ENCODE results near the gene ST7L.
"Not testable (repeated sequence)": the region's sequence is repeated elsewhere in the genome, so short reads cannot be mapped to it uniquely, and the experiment has no call there.

ST7L gene

GRCh38 chr1:112513112-112513870, 105.7 kb downstream of the ST7L start:
- FAIRE-seq = no peak

- FAIRE-seq = no peak
Observed at GRCh38 chr1:112511897-112512296, 107.0 kb downstream of the ST7L start.

GRCh38 chr1:112510340-112510739, 108.6 kb downstream of the ST7L start:
- no peak for FAIRE-seq

GRCh38 chr1:112509660-112510178, 109.2 kb downstream of the ST7L start:
- no peak for FAIRE-seq

GRCh38 chr1:112509005-112509659, 109.8 kb downstream of the ST7L start:
- FAIRE-seq = no peak

GRCh38 chr1:112508278-112509004, 110.5 kb downstream of the ST7L start, which contains the start of gene WNT2B:
Gene WNT2B, plus strand, starts transcription at chr1:112508965. Its CDS starts 298 bp downstream, at chr1:112509263.
- FAIRE-seq = no peak

- no peak for FAIRE-seq
Observed at GRCh38 chr1:112507921-112508277, 111.0 kb downstream of the ST7L start.

GRCh38 chr1:112507336-112507735, 111.6 kb downstream of the ST7L start:
- no peak for FAIRE-seq

GRCh38 chr1:112506731-112507130, 112.2 kb downstream of the ST7L start:
- no peak for FAIRE-seq

GRCh38 chr1:112506306-112506705, 112.6 kb downstream of the ST7L start:
- no peak for FAIRE-seq

- no peak for FAIRE-seq
Observed at GRCh38 chr1:112505878-112506277, 113.1 kb downstream of the ST7L start.

GRCh38 chr1:112505400-112505785, 113.5 kb downstream of the ST7L start:
- FAIRE-seq = no peak

- no peak for FAIRE-seq
Observed at GRCh38 chr1:112504661-112505399, 114.1 kb downstream of the ST7L start.

GRCh38 chr1:112504001-112504660, 114.8 kb downstream of the ST7L start:
- no peak for FAIRE-seq

- FAIRE-seq = no peak
Observed at GRCh38 chr1:112502826-112503225, 116.1 kb downstream of the ST7L start.

- no peak for FAIRE-seq
Observed at GRCh38 chr1:112501810-112502641, 116.9 kb downstream of the ST7L start.

GRCh38 chr1:112496290-112496689, 122.7 kb downstream of the ST7L start:
- no peak for FAIRE-seq

GRCh38 chr1:112493351-112493750, 125.6 kb downstream of the ST7L start:
- FAIRE-seq = no peak

GRCh38 chr1:112492076-112492475, 126.9 kb downstream of the ST7L start:
- no peak for FAIRE-seq

- no peak for FAIRE-seq
Observed at GRCh38 chr1:112488141-112488540, 130.8 kb downstream of the ST7L start.

- not testable (repeated sequence) for FAIRE-seq
Observed at GRCh38 chr1:112487686-112488085, 131.3 kb downstream of the ST7L start.
